ENCODE measurements around the gene SNRPB.

SNRPB gene

GRCh38 chr20:2473516-2473915 is 2.9 kb upstream of the SNRPB start:
- no peak for DNase-seq

- peak; percentile 58 for DNase-seq
These were observed 582 bp downstream of the SNRPB start for GRCh38 chr20:2469991-2470422.

GRCh38 chr20:2468581-2469407 is 1.8 kb downstream of the SNRPB start:
- DNase-seq: no peak

GRCh38 chr20:2467412-2467811 is 3.2 kb downstream of the SNRPB start:
- no peak for DNase-seq

GRCh38 chr20:2465100-2465499 is 5.5 kb downstream of the SNRPB start:
- DNase-seq: no peak

GRCh38 chr20:2463616-2464365 is 6.8 kb downstream of the SNRPB start:
- DNase-seq: no peak

GRCh38 chr20:2462484-2462883 is 8.1 kb downstream of the SNRPB start:
- DNase-seq: no peak

- no peak for DNase-seq
These were observed 9.7 kb downstream of the SNRPB start for GRCh38 chr20:2460752-2461424.

- DNase-seq: no peak
These were observed 10.4 kb downstream of the SNRPB start for GRCh38 chr20:2459981-2460751.

GRCh38 chr20:2458919-2459499 is 11.6 kb downstream of the SNRPB start:
- no peak for DNase-seq

- DNase-seq: no peak
These were observed 14.7 kb downstream of the SNRPB start for GRCh38 chr20:2455771-2456497.

- no peak for DNase-seq
These were observed 16.8 kb downstream of the SNRPB start for GRCh38 chr20:2453792-2454191.

GRCh38 chr20:2451939-2452732 is 18.5 kb downstream of the SNRPB start:
- peak; percentile 62 for DNase-seq

GRCh38 chr20:2451422-2451821 is 19.2 kb downstream of the SNRPB start:
- DNase-seq: no peak

- no peak for DNase-seq
These were observed 21.2 kb downstream of the SNRPB start for GRCh38 chr20:2449386-2449785.

GRCh38 chr20:2446845-2447244 is 23.7 kb downstream of the SNRPB start:
- DNase-seq: no peak

GRCh38 chr20:2431185-2431584 is 39.4 kb downstream of the SNRPB start:
- no peak for DNase-seq

GRCh38 chr20:2430538-2430937 is 40.1 kb downstream of the SNRPB start:
- DNase-seq: no peak

- no peak for DNase-seq
These were observed 41.5 kb downstream of the SNRPB start for GRCh38 chr20:2429051-2429450.

GRCh38 chr20:2421247-2421646 is 49.3 kb downstream of the SNRPB start:
- no peak for DNase-seq

GRCh38 chr20:2420510-2420909 is 50.1 kb downstream of the SNRPB start:
- no peak for DNase-seq

Data from stimulated activated CD4-positive, alpha-beta T cell treated with anti-CD3 and anti-CD28 coated beads, Interleukin-4, amount 100 ng/mL, for 1 hour (primary cell).